ENCODE results near the gene TLCD1.

DNA sequence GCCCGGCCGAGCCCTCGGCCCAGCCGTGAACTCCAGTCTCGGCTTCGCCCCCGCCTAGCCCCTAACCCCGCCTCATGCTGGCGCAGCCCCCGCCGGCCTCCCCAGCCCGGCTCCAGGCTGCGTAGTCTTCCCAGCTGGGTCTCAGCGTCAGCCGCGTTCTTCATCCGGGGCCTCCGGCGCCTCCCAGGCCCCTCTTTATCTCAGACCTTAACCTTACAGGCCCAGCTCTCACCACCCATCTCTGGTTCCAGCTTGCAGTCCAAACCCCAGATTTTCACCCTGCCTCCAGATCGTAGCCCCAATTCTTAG lies 14.4 kb downstream of the TLCD1 start, which contains the start of gene PROCA1:
- TF ChIP-seq, protein P1, sequence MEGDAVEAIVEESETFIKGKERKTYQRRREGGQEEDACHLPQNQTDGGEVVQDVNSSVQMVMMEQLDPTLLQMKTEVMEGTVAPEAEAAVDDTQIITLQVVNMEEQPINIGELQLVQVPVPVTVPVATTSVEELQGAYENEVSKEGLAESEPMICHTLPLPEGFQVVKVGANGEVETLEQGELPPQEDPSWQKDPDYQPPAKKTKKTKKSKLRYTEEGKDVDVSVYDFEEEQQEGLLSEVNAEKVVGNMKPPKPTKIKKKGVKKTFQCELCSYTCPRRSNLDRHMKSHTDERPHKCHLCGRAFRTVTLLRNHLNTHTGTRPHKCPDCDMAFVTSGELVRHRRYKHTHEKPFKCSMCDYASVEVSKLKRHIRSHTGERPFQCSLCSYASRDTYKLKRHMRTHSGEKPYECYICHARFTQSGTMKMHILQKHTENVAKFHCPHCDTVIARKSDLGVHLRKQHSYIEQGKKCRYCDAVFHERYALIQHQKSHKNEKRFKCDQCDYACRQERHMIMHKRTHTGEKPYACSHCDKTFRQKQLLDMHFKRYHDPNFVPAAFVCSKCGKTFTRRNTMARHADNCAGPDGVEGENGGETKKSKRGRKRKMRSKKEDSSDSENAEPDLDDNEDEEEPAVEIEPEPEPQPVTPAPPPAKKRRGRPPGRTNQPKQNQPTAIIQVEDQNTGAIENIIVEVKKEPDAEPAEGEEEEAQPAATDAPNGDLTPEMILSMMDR (IDR thresholded peaks at IDR 0.05): no peak
- TF ChIP-seq POLR2AphosphoS5 (IDR thresholded peaks at IDR 0.05): no peak
